ENCODE results near the gene ILK.

The ILK gene

DNA sequence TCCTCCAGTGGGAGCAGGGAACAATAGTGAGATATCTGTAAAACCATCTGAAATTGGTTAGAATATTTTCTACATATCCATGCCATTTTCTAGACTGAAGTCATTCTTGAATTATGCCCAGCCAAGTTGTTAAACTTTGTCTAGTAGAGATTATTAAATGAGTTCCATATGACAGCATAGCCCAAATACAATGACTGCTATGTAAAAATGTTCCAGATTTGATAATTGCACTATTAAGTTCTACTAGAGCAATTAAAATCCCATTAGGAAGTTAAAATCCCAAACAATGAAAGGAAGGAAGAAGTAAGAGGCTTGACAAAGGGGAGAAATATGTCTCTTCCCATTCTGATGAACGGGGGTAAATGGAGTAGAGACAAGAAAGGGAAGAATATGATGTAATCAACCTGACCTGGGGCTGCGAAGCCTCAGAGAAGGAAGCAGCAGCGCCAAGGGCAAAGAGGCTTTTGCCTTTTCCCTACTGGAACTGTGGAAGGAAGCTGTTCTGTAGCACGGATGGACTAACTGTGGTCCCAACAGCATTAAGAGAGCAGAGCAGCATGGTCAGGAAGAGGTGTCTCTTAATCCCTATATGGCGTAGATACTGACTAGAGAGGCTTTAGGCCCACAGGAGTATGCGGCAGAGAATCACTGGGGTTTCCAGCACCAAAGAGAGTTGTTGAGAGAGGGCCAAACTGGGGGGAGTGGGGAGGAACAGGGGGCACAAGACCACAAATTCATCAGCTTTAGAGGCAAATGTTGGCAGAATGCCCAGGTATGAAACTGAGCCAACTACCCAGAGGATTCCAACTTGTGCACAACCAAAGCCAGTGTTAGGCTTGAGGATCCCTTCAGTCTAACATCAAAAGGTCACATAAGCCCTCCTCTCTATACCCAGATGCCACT lies 26.9 kb upstream of the ILK start:
- TF ChIP-seq, protein P1, sequence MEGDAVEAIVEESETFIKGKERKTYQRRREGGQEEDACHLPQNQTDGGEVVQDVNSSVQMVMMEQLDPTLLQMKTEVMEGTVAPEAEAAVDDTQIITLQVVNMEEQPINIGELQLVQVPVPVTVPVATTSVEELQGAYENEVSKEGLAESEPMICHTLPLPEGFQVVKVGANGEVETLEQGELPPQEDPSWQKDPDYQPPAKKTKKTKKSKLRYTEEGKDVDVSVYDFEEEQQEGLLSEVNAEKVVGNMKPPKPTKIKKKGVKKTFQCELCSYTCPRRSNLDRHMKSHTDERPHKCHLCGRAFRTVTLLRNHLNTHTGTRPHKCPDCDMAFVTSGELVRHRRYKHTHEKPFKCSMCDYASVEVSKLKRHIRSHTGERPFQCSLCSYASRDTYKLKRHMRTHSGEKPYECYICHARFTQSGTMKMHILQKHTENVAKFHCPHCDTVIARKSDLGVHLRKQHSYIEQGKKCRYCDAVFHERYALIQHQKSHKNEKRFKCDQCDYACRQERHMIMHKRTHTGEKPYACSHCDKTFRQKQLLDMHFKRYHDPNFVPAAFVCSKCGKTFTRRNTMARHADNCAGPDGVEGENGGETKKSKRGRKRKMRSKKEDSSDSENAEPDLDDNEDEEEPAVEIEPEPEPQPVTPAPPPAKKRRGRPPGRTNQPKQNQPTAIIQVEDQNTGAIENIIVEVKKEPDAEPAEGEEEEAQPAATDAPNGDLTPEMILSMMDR (IDR thresholded peaks at IDR 0.05) = no peak

DNA sequence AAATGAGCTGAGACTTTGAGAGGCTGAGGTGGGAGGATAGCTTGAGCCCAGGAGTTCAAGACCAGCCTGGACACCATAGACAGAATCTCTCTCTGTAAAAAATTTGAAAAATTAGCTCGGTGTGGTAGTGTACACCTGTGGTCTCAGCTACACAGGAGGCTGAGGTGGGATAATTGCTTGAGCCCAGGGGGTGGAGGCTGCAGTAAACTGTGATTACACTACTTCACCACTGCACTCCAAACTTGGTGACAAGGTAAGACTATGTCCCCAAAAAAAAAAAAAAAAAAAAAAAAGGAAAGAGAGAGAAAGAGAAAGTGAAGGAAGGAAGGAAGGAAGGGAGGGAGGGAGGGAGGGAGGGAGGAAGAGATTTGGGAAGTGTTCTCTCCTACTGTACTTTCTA lies 25.4 kb upstream of the ILK start:
- TF ChIP-seq, protein P1 (IDR thresholded peaks at IDR 0.05) = no peak

DNA sequence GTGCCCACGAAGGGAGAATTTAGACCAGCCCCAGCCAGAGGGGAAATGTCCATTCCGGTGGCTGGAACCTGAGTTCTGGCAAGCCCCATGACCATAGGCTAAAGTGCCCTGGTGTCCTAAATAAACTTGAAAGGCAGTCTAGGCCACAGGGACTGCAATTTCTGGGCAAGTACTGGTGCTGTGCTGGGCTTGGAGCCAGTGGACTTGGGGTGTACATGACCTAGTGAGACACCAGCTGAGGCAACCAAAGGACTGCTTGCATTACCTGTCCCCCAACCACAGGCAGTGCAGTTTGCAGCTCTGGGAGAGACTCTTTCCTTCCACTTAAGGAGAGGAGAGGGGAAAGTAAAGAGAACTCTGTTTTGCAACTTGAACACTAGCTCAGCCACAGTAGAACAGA lies 23.9 kb upstream of the ILK start:
- TF ChIP-seq, protein P1 (IDR thresholded peaks at IDR 0.05) = no peak

DNA sequence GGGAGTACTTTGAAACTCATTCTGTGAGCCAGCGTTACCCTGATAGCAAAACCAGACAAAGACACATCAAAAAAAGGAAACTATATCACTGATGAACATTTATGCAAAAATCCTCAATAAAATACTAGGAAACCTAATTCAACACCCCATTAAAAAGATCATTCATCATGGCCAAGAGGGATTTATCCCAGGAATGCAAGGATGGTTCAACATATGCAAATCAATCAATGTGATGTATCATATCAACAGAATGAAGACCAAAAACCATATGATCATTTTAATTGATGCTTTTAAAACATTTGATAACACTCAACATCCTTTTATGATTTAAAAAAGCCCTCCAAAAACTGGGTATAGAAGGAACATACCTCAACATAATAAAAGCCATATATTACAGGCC lies 20.0 kb upstream of the ILK start:
- TF ChIP-seq, protein P1 (IDR thresholded peaks at IDR 0.05) = no peak

DNA sequence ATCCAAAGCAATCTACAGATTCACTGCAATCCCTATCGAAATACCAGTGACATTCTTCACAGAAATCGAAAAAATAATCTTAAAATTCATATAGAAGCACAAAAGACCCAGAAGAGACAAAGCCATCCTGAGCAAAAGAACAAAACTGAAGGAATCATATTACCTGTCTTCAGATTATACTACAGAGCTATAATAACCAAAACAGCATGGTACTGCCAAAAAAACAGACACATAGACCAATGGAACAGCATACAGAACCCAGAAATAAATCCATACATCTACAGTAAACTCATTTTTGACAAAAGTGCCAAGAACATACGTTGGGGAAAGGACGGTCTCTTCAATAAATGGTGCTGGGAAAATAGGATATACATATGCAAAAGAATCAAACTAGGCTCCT lies 19.0 kb upstream of the ILK start:
- TF ChIP-seq, protein P1 (IDR thresholded peaks at IDR 0.05) = no peak

DNA sequence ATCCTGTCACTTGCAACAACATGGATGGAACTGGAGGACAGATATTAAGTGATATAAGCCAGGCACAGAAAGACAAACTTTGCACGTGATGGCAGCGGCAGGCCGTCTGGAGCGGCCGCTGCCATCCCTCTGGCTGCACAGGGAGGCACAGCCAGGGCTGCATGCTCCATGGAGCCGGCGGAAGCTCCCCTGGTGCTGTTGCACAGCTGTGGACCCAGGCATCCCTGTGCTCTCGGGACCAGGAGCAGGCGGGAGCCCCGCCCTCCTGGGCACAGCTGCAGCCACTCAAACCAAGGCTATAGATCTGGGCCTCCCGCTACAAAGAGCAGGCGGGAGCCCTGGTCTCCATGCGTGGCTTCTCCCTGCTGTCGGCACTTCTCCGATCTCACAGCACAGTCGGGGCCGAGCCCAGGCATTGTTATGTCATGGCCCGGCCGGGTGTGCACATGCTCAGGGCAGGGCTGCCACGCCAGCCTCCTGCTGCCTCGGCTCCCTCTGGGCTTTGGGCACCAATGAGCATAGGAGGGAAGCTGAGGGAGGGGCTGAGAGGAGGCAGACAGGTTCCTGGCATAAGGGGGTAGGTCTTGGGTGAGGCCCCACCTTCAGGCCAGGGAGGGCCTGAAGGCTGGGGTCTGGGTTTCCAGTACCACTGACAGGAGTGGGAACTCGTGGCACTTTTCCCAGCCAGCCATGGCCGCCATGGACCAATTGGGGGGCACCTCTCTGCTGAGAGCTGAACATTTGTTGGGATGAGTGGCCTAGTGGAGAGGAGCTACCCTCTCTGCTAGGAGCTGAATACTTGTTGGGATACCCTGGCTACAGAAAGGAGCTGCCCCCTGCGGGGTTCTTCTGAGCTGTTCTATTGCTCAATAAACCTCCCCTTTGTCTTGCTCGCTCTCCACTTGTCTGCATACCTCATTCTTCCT lies 16.9 kb upstream of the ILK start:
- TF ChIP-seq, protein P1 (IDR thresholded peaks at IDR 0.05) = no peak

DNA sequence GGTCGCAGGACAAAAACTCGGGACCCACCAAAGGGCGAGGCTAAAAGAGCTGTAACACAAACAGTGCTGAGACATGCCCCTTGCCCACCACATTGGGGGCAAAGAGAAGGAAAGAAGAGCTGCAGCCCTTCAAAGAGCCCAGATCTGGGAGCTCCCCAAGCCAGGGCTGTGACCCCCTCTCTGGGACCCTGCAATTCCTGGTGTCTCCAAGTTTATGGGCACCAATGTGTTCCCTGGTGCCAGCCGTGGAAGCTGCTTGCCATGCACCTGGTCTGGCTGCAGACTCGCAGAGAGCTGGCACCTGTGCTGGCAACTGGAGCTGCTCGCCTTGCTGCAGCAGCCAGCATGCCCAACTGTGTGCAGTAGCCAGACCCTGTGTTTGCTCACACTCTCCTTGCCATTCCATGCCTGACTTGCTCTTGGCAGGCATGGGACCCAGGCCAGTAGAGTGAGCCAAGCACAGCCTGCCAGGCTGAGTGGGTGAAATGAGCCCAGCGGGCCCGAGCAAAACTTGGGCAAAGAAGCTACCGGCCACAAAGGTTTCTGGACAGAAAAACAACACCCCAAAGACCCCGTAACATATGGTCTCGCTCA lies 16.1 kb upstream of the ILK start:
- TF ChIP-seq, protein P1 (IDR thresholded peaks at IDR 0.05) = no peak

Data from LNCAP (cell line).